DND-41 (cell line): ENCODE measurements around the gene MCRIP1.

ENCODE experiments used
- EZH2 ChIP-seq: IDR thresholded peaks from 3 replicates; pipeline ENCODE4 v1.6.1; 2012; ENCODE audit warnings: borderline replicate concordance, low read depth, mild to moderate bottlenecking, moderate library complexity, low read length, inconsistent platforms; ENCODE audit not compliant: severe bottlenecking
- TF ChIP-seq, protein P1 (sequence below): IDR thresholded peaks from 2 replicates; pipeline ENCODE4 v1.5.1; 2012; ENCODE audit warnings: borderline replicate concordance, low read length, moderate library complexity, mild to moderate bottlenecking; ENCODE audit not compliant: poor library complexity, severe bottlenecking; ENCODE audit errors: extremely low read depth

DNA sequence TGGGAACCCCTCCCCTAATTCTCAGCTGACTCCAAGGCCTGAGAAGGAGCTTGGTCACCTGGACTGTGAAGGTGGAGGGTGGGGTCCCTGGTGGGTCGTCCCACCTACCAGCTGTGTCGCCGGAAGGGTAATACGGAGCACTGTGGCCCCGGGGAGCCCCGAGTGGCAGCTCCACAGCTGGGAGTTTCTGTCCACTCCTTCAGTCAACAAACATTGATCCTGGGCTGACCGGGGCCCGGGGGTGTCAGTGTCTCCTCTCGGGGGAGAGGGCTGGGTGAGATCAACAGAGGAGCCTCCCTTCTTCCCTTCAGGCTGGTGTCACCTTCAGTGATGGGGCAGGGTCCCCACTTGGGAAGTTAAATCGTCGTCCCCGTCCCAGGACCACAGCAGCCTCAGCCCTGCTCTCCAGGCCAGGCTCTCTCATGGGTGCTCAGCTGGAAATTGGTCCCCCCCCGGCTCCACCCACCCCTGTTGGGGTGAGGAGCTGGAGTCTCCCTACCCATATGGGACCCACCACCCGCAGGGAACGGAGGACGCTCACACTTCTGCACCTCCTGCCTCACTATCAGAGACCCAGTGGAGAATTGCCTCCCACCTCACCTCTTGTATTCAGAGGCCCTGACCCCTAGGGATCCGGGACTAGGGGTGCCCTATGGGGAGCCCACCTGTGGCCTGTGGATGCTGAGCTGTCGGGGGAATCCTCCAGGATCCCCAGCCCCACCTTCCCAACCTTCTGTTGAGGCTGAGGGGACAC is 27.2 kb downstream of the MCRIP1 start:
- TF ChIP-seq, protein P1, sequence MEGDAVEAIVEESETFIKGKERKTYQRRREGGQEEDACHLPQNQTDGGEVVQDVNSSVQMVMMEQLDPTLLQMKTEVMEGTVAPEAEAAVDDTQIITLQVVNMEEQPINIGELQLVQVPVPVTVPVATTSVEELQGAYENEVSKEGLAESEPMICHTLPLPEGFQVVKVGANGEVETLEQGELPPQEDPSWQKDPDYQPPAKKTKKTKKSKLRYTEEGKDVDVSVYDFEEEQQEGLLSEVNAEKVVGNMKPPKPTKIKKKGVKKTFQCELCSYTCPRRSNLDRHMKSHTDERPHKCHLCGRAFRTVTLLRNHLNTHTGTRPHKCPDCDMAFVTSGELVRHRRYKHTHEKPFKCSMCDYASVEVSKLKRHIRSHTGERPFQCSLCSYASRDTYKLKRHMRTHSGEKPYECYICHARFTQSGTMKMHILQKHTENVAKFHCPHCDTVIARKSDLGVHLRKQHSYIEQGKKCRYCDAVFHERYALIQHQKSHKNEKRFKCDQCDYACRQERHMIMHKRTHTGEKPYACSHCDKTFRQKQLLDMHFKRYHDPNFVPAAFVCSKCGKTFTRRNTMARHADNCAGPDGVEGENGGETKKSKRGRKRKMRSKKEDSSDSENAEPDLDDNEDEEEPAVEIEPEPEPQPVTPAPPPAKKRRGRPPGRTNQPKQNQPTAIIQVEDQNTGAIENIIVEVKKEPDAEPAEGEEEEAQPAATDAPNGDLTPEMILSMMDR = no peak
- TF ChIP-seq EZH2 = no peak
